D721Med (cell line): Measurements from ENCODE around the gene RGS6.

Experiments used
- DNase-seq: peaks from one replicate; pipeline ENCODE4 v3.0.0; 2011; ENCODE audit warnings: low spot score; ENCODE audit not compliant: insufficient read length
- FAIRE-seq: peaks from 2 replicates; lab custom pipeline; 2011; peaks lifted over from hg19 to GRCh38; lab: Jason Lieb, UNC
- TF ChIP-seq, protein P1 (sequence below): IDR thresholded peaks from 2 replicates; pipeline ENCODE4 v1.5.1; 2012; ENCODE audit warnings: mild to moderate bottlenecking, control low read depth; ENCODE audit not compliant: insufficient read depth; ENCODE audit errors: missing control alignments

RGS6 gene

DNA sequence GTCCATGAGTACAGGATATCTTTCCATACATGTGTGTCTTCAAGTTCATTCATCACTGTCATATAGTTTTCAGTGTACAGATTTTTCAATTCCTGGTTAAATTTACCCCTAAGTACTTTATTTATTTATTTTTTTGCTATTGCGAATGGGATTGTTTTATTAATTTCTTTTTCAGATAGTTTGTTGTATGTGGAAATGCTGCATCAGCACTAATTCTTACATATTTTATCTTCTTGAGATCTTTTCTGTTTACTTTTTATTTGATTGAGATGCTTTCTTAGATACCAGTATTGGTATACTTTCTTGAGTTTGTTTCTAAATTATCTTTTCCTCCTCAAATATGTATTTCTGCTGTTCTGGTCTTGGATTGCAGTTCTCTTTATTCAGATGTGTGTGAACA, 148.9 kb downstream of the RGS6 start:
- FAIRE-seq (no peak), DNase-seq (no peak)
- TF ChIP-seq, protein P1, sequence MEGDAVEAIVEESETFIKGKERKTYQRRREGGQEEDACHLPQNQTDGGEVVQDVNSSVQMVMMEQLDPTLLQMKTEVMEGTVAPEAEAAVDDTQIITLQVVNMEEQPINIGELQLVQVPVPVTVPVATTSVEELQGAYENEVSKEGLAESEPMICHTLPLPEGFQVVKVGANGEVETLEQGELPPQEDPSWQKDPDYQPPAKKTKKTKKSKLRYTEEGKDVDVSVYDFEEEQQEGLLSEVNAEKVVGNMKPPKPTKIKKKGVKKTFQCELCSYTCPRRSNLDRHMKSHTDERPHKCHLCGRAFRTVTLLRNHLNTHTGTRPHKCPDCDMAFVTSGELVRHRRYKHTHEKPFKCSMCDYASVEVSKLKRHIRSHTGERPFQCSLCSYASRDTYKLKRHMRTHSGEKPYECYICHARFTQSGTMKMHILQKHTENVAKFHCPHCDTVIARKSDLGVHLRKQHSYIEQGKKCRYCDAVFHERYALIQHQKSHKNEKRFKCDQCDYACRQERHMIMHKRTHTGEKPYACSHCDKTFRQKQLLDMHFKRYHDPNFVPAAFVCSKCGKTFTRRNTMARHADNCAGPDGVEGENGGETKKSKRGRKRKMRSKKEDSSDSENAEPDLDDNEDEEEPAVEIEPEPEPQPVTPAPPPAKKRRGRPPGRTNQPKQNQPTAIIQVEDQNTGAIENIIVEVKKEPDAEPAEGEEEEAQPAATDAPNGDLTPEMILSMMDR, result no peak

DNA sequence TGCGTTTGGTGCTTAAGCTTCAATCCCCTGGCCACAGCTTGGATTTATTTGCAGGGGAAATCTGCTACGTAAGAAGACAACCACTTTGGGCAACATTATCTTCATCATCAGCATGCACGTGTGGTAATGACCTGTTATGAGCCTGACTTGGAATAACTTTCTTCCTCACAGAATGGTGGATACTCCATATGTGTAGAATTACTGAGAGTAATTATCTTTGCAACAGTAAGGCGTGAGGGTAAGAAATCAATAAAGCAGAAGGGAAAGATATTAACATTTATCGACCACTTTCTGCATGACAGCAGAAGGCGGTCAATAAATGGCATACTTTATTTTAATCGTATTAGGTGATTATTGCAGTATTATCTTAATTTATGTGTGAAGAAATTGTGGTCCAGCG, 152.7 kb downstream of the RGS6 start:
- peak; percentile 95 for FAIRE-seq
- no peak for DNase-seq
- TF ChIP-seq, protein P1, result no peak

DNA sequence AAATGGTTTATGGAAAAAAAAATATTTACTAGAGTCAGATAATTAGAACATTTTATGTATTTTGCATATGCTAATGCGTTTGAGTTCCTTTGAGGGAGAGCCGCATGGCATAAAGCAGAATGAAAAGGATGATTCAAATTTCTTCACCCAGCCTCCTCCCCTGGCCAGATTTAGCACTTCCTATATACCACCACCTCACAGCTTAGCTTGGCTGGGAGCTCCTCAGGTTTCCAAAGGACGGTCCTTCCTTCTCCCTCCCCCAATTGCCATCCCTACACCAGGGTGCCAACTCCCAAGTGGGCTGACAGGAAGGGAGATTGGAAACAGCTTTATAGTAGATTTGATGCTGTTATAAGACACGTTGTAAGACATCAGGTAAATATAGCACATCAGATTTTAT, 157.4 kb downstream of the RGS6 start:
- no peak for DNase-seq
- TF ChIP-seq, protein P1, result no peak
- no peak for FAIRE-seq

DNA sequence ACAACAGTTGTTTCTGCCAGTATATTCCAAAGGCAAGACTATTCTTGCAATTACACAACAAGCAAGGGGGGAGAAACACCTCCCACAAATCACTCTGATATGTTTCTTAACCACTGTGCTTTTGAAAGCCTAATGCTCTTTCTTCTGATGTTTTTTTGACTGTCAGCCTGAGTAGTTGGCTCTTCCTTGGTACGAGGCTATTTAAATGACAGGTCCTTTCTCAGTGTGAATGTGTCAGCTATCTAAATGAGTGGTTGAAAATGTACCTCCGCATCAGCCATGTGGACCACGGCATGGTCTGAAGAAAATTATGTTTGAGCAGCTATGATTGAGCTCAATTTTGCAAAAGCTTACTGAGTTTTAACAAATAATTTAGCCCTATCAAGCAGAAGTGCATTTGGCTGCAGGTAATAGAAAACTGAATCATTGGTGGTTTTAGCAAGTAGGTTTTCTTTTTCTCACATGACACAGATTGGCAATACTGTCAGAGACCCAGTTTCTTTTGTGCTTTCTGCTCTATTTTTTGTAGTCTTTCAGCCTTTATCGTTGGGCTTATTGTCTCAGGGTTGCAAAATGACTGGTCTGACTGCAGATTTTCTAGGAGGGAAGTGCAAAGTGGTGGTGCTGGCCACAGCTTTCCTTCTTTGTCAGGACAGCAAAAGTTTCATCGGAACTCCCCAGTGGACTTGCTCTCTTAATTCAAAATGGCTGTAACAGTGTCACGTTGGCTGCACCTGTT, 162.8 kb downstream of the RGS6 start:
- FAIRE-seq, result no peak
- TF ChIP-seq, protein P1, result no peak
- no peak for DNase-seq

DNA sequence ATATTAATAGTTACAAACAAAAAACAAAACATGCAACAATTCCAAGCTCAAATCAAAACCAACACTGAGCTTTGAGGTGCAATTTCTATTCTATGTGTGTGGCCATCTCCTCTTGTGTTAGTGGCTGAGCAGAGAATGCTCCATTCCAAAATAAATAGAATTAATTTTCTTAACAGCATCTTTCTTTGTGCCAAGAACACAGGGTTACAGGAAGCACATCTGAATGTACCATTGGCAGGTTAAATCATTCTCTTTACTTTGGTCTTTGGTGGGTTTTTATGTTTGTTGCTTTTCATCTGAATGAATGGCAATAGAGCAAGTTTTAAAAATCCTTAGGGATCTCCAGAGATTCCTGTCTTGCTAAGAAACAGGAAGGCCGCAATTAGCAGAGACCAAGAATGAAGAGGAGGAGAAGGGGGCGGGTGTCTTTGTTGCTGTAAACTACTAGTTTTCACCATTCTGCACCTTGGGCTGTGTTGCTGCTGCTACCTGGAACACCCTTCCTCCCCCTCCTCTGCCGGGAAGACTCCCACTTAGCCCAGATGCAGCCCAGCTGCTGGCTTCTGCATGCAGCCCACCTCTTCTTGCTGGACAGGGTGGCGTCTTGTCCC, 165.0 kb downstream of the RGS6 start:
- no peak for DNase-seq
- no peak for FAIRE-seq
- TF ChIP-seq, protein P1, result no peak

DNA sequence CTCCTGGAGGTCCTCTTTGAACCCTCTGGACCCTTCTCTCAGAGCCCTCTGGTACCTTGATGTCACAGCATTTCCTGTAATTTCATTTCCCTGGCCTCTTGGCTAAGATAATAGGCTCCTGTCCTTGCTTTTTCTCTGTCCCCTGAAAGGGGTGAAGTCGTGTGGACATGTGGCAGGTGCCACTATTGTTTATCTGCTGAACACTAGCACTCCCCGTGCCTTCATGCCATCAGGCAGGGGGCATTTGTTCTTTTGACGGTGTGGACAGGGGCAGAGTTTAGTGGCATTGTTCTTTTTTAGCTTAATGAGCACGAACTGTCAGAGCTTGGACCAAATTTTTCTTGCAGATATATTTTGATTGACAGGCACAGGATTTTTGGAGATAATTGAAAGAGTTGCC, 166.0 kb downstream of the RGS6 start:
- TF ChIP-seq, protein P1, result no peak
- FAIRE-seq, result no peak
- no peak for DNase-seq

DNA sequence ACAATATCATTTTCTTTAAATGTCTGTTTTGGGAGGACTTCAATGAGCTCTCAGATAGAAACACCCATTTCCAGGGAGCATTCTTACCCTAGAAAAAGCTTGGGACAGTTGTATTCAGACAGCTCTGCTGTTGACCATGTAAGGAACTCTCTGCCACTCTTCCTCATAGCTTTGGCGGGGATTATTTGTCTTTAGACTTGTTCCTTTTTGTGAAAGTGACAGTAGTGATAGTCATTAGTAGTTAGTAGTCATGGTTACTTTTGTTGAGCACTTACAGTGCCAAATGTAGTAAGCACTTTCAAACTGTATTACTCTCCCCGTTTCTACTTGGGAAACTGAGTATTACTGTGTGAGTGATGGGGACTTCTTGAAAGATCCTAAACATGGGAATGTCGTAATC, 167.3 kb downstream of the RGS6 start:
- TF ChIP-seq, protein P1, result no peak
- FAIRE-seq (no peak), DNase-seq (no peak)
